Measurements from ENCODE around the gene TIMM8B. TPM values are rescaled to one million over a fixed set of nuclear protein-coding genes. Genes with fewer than 3 reads are reported as not detected.

Gene TIMM8B
- total and polyA plus RNA-seq, 9 of the 15 experiments (the other 6 are each of a cell fraction or from before 2014, with no cell fraction given): 95.8 to 338 (median 145) TPM

- TF ChIP-seq, protein P1, sequence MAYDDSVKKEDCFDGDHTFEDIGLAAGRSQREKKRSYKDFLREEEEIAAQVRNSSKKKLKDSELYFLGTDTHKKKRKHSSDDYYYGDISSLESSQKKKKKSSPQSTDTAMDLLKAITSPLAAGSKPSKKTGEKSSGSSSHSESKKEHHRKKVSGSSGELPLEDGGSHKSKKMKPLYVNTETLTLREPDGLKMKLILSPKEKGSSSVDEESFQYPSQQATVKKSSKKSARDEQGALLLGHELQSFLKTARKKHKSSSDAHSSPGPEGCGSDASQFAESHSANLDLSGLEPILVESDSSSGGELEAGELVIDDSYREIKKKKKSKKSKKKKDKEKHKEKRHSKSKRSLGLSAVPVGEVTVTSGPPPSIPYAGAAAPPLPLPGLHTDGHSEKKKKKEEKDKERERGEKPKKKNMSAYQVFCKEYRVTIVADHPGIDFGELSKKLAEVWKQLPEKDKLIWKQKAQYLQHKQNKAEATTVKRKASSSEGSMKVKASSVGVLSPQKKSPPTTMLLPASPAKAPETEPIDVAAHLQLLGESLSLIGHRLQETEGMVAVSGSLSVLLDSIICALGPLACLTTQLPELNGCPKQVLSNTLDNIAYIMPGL (CRISPR knock-in tag; IDR thresholded peaks at IDR 0.05): no peak
- TF ChIP-seq GTF2B (IDR thresholded peaks at IDR 0.05; ENCODE audit: extremely low read depth, insufficient read length): no peak
- no peak for TF ChIP-seq ZBTB11 (CRISPR knock-in tag; IDR thresholded peaks at IDR 0.05)
- TF ChIP-seq THRB (CRISPR knock-in tag; conservative IDR thresholded peaks at IDR 0.05): no peak
- TF ChIP-seq, protein P2, sequence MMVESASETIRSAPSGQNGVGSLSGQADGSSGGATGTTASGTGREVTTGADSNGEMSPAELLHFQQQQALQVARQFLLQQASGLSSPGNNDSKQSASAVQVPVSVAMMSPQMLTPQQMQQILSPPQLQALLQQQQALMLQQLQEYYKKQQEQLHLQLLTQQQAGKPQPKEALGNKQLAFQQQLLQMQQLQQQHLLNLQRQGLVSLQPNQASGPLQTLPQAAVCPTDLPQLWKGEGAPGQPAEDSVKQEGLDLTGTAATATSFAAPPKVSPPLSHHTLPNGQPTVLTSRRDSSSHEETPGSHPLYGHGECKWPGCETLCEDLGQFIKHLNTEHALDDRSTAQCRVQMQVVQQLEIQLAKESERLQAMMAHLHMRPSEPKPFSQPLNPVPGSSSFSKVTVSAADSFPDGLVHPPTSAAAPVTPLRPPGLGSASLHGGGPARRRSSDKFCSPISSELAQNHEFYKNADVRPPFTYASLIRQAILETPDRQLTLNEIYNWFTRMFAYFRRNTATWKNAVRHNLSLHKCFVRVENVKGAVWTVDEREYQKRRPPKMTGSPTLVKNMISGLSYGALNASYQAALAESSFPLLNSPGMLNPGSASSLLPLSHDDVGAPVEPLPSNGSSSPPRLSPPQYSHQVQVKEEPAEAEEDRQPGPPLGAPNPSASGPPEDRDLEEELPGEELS (CRISPR knock-in tag; IDR thresholded peaks at IDR 0.05; ENCODE audit: borderline replicate concordance): no peak
- TF ChIP-seq, protein P3, sequence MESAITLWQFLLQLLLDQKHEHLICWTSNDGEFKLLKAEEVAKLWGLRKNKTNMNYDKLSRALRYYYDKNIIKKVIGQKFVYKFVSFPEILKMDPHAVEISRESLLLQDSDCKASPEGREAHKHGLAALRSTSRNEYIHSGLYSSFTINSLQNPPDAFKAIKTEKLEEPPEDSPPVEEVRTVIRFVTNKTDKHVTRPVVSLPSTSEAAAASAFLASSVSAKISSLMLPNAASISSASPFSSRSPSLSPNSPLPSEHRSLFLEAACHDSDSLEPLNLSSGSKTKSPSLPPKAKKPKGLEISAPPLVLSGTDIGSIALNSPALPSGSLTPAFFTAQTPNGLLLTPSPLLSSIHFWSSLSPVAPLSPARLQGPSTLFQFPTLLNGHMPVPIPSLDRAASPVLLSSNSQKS (CRISPR knock-in tag; IDR thresholded peaks at IDR 0.05): no peak
- no peak for TF ChIP-seq NCOA4 (IDR thresholded peaks at IDR 0.05; ENCODE audit: partially characterized antibody)
- TF ChIP-seq SAP30 (IDR thresholded peaks at IDR 0.05; ENCODE audit: borderline replicate concordance, insufficient read depth, low read depth, low read length, poor library complexity, severe bottlenecking): no peak
- peak; percentile 61 for TF ChIP-seq TCF3 (CRISPR knock-in tag; IDR thresholded peaks at IDR 0.05)
- TF ChIP-seq TEAD1 (CRISPR knock-in tag; IDR thresholded peaks at IDR 0.05): no peak
- no peak for TF ChIP-seq RUNX1 (IDR thresholded peaks at IDR 0.05; ENCODE audit: low read depth)
- TF ChIP-seq PKNOX1 (IDR thresholded peaks at IDR 0.05): peak; percentile 84
Measured at GRCh38 chr11:112097734-112098528, 11.4 kb upstream of the TIMM8B start (continued).
